ENCODE measurements around the gene SSNA1.

SSNA1 gene

DNA sequence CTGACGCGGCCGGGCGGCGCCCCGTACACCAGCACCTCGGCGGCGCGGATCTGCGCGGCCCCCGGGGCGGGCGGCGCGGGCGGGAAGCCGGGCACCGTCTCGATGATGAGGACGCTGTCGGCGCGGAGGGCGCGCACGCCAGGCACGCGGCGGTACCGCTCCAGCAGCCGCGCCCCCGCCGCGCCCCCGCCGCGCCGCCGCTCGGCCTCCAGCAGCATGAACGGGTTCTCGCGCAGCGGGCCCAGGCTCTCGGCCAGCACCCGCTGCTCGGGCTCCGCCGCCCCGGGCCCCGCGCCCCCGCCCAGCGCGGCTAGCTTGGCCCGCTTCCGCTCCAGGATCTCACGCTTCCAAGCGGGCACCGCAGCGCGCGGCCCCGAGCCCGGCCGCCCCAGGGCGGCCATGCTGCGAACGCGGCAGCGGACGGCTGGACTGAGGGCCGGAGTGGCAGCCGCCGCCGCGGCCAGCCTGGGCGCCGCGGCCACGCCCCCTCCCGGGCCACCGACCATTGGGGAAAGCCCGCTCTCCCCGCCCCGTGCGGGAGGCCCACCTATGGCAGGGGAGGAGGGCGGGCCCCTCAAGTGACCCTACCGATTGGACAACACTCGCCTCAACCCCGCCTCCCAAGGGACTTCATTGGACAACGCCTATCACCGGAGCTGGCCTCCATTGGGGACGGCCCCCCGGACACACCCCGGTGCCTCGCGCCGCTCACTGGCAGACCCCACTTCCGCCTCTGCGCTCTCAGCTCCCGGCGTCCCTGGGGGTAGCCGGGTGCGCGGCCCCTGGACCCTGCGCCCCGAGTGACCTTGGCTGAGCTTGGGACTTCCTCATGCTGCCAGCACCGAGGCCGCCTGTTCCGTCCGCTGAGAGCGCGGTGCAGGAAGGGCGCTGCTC, 12.1 kb downstream of the SSNA1 start, which contains the start of gene TPRN (continued):
- TF ChIP-seq ZNF664 (tag by site-specific recombination; IDR thresholded peaks at IDR 0.05) (no peak), ZNF558 (tag by site-specific recombination; IDR thresholded peaks at IDR 0.05) (no peak), EGR2 (tag by site-specific recombination; IDR thresholded peaks at IDR 0.05; ENCODE audit: low read depth) (no peak), KLF10 (tag by site-specific recombination; IDR thresholded peaks at IDR 0.05) (peak; percentile 99), ZNF600 (tag by site-specific recombination; IDR thresholded peaks at IDR 0.05) (0 out of 2 replicates have a peak, but pooled peaks have one; percentile 12), IKZF3 (tag by site-specific recombination; IDR thresholded peaks at IDR 0.05) (no peak), ZNF223 (tag by site-specific recombination; IDR thresholded peaks at IDR 0.05) (no peak), ZNF549 (tag by site-specific recombination; IDR thresholded peaks at IDR 0.05) (no peak), ZNF23 (tag by site-specific recombination; IDR thresholded peaks at IDR 0.05; ENCODE audit: borderline replicate concordance) (no peak), HOXA7 (CRISPR knock-in tag; IDR thresholded peaks at IDR 0.05; ENCODE audit: borderline replicate concordance) (no peak), ZBTB21 (tag by site-specific recombination; IDR thresholded peaks at IDR 0.05) (no peak), FEZF1 (tag by site-specific recombination; IDR thresholded peaks at IDR 0.05) (no peak), ZNF37A (tag by site-specific recombination; IDR thresholded peaks at IDR 0.05) (no peak), ZNF530 (tag by site-specific recombination; IDR thresholded peaks at IDR 0.05; ENCODE audit: low read depth) (no peak), ZNF184 (tag by site-specific recombination; IDR thresholded peaks at IDR 0.05) (no peak), ZNF585B (tag by site-specific recombination; IDR thresholded peaks at IDR 0.05) (no peak), ZNF610 (tag by site-specific recombination; IDR thresholded peaks at IDR 0.05; ENCODE audit: borderline replicate concordance) (no peak; the same call in 1 of the 2 replicates), ZNF473 (tag by site-specific recombination; IDR thresholded peaks at IDR 0.05) (no peak), ZNF366 (tag by site-specific recombination; conservative IDR thresholded peaks at IDR 0.05) (no peak), ZNF677 (tag by site-specific recombination; IDR thresholded peaks at IDR 0.05) (no peak), ZNF202 (tag by site-specific recombination; IDR thresholded peaks at IDR 0.05; ENCODE audit: borderline replicate concordance) (no peak), ZNF146 (tag by site-specific recombination; IDR thresholded peaks at IDR 0.05) (no peak), SETDB1 (IDR thresholded peaks at IDR 0.05; ENCODE audit: insufficient read length, low read length) (no peak), ZNF830 (tag by site-specific recombination; IDR thresholded peaks at IDR 0.05; ENCODE audit: low read depth) (no peak), ZNF221 (tag by site-specific recombination; IDR thresholded peaks at IDR 0.05; ENCODE audit: borderline replicate concordance) (no peak), ZNF138 (tag by site-specific recombination; IDR thresholded peaks at IDR 0.05; ENCODE audit: borderline replicate concordance) (no peak)
- TF ChIP-seq, protein P1, sequence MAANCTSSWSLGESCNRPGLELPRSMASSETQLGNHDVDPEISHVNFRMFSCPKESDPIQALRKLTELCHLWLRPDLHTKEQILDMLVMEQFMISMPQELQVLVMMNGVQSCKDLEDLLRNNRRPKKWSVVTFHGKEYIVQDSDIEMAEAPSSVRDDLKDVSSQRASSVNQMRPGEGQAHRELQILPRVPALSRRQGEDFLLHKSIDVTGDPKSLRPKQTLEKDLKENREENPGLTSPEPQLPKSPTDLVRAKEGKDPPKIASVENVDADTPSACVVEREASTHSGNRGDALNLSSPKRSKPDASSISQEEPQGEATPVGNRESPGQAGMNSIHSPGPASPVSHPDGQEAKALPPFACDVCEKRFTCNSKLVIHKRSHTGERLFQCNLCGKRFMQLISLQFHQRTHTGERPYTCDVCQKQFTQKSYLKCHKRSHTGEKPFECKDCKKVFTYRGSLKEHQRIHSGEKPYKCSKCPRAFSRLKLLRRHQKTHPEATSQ (tag by site-specific recombination; IDR thresholded peaks at IDR 0.05), result 0 out of 2 replicates have a peak, but pooled peaks have one; percentile 60
- TF ChIP-seq, protein P2, sequence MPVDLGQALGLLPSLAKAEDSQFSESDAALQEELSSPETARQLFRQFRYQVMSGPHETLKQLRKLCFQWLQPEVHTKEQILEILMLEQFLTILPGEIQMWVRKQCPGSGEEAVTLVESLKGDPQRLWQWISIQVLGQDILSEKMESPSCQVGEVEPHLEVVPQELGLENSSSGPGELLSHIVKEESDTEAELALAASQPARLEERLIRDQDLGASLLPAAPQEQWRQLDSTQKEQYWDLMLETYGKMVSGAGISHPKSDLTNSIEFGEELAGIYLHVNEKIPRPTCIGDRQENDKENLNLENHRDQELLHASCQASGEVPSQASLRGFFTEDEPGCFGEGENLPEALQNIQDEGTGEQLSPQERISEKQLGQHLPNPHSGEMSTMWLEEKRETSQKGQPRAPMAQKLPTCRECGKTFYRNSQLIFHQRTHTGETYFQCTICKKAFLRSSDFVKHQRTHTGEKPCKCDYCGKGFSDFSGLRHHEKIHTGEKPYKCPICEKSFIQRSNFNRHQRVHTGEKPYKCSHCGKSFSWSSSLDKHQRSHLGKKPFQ (tag by site-specific recombination; IDR thresholded peaks at IDR 0.05), result no peak
- TF ChIP-seq, protein P3, sequence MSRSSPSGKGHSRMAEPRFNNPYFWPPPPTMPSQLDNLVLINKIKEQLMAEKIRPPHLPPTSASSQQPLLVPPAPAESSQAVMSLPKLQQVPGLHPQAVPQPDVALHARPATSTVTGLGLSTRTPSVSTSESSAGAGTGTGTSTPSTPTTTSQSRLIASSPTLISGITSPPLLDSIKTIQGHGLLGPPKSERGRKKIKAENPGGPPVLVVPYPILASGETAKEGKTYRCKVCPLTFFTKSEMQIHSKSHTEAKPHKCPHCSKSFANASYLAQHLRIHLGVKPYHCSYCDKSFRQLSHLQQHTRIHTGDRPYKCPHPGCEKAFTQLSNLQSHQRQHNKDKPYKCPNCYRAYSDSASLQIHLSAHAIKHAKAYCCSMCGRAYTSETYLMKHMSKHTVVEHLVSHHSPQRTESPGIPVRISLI (tag by site-specific recombination; IDR thresholded peaks at IDR 0.05), result no peak
- TF ChIP-seq, protein P4, sequence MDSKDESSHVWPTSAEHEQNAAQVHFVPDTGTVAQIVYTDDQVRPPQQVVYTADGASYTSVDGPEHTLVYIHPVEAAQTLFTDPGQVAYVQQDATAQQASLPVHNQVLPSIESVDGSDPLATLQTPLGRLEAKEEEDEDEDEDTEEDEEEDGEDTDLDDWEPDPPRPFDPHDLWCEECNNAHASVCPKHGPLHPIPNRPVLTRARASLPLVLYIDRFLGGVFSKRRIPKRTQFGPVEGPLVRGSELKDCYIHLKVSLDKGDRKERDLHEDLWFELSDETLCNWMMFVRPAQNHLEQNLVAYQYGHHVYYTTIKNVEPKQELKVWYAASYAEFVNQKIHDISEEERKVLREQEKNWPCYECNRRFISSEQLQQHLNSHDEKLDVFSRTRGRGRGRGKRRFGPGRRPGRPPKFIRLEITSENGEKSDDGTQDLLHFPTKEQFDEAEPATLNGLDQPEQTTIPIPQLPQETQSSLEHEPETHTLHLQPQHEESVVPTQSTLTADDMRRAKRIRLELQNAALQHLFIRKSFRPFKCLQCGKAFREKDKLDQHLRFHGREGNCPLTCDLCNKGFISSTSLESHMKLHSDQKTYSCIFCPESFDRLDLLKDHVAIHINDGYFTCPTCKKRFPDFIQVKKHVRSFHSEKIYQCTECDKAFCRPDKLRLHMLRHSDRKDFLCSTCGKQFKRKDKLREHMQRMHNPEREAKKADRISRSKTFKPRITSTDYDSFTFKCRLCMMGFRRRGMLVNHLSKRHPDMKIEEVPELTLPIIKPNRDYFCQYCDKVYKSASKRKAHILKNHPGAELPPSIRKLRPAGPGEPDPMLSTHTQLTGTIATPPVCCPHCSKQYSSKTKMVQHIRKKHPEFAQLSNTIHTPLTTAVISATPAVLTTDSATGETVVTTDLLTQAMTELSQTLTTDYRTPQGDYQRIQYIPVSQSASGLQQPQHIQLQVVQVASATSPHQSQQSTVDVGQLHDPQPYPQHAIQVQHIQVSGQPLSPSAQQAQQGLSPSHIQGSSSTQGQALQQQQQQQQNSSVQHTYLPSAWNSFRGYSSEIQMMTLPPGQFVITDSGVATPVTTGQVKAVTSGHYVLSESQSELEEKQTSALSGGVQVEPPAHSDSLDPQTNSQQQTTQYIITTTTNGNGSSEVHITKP (tag by site-specific recombination; IDR thresholded peaks at IDR 0.05), result no peak
- TF ChIP-seq, protein P5, sequence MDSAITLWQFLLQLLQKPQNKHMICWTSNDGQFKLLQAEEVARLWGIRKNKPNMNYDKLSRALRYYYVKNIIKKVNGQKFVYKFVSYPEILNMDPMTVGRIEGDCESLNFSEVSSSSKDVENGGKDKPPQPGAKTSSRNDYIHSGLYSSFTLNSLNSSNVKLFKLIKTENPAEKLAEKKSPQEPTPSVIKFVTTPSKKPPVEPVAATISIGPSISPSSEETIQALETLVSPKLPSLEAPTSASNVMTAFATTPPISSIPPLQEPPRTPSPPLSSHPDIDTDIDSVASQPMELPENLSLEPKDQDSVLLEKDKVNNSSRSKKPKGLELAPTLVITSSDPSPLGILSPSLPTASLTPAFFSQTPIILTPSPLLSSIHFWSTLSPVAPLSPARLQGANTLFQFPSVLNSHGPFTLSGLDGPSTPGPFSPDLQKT (IDR thresholded peaks at IDR 0.05; ENCODE audit: borderline replicate concordance, low read depth, low read length), result peak; percentile 12; the same call in 1 of the 2 replicates

Data from HEK293 (cell line).